Activated T-helper 9 cell treated with anti-CD3 and anti-CD28 coated beads, Interleukin-2, amount 50 U/mL, for 16 hours (primary cell): ENCODE measurements around the gene NUS1.
"Not testable (repeated sequence)": the region's sequence is repeated elsewhere in the genome, so short reads cannot be mapped to it uniquely, and the experiment has no call there.

ENCODE experiments used
- DNase-seq: peaks from one replicate; pipeline ENCODE4 v3.0.0-alpha.2; 2020; ENCODE audit warnings: low read depth

NUS1 gene

GRCh38 chr6:117674991-117675657 lies at the start of gene NUS1:
TSS of gene NUS1 (plus strand) at chr6:117675469. CDS start at chr6:117675671, 202 bp downstream.
- peak; percentile 97 for DNase-seq

DNA sequence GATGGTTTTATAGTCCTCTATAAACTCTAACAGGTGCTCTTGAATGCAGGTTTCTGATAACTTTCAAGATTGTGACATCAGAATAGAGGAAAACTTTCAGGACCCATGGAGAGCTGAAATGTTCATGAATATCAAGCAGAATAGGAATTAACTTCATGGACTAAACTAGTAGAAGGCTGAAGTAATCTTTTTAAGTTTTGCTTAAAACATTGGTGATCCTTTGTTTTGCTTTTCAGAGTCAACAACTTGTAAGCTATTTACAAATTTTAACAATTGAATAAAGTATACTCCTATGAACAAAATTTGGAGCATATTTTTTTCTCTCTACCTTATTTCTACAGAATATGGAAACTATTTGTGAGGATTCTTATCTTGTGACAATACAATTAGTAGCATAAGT lies 47.7 kb upstream of the NUS1 start:
- DNase-seq, result no peak

DNA sequence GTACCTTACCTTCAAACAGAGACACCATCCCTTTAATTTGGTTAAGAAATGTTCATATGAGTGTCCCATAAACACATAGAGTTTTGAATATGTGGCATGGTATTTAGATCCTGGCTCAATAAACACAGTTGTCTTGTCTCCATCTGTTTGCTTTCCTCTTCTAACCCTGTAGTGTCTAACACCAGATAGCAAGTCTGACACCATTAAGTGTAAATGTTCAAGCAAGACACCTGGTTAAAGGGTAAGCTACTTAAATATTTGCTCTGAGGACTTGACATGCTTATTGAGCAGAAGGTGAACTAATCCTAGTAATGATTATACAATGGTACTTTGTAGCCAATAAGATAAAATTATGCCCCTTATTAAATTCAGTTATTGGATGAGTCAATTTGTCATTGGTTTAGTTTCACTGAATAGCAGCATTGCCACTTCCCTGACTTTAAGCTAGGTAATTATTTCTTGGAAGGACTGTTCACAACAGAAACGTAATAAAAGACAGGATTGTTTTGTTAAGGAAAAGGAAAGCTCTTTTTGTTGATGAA lies 46.1 kb upstream of the NUS1 start:
- no peak for DNase-seq

GRCh38 chr6:117637770-117638169 lies 37.5 kb upstream of the NUS1 start:
- no peak for DNase-seq

DNA sequence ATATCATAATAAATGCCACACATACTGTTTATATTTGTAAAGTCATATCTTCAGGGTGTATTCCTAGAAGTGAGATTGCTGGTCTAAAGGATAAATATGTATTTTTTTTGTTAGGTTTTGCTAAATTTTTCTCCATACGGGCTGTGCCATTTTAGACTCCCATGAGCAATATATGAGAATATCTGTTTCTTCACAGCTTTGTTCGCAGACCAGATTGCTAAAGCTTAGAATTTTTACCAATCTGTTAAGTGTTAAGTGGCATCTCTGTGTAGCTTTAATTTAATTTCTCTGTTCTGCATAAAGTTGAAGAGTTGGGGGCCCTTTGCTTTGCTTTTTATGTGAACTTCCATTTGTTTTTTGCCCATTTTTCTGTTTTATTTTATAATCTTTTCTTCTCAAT lies 32.3 kb upstream of the NUS1 start:
- no peak for DNase-seq

DNA sequence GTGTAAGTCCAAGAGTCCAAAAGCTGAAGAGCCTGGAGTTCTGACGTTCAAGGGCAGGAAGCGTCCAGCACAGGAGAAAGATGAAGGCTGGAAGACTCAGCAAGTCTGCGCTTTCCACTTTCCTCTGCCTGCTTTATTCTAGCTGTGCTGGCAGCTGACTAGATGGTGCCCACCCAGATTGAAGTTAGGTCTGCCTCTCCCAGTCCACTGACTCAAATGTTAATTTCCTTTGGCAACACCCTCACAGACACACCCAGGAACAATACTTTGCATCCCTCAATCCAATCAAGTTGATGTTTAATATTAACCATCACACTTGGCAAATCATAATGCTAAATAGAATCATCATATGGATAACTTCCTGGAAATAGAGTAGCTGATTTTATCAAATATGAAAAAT lies 23.3 kb upstream of the NUS1 start:
- not testable (repeated sequence) for DNase-seq

DNA sequence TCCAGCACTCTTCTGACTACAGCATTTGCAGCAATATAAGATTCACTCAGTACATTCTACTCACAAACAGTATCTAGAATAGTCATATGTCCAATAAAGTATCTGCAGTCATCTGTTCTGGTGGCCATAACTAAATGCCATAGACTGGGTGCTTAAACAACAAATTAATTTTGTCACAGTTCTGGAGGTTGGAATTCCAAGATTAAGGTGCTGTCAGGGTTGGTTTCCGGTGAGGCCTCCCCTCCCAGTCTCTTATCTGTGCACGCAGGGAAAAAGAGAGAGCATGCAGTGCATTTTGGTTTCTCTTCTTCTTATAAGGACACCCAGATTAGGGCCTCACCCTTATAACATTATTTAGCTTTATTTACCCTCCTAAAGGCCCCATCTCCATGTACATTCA lies 21.3 kb upstream of the NUS1 start:
- no peak for DNase-seq

DNA sequence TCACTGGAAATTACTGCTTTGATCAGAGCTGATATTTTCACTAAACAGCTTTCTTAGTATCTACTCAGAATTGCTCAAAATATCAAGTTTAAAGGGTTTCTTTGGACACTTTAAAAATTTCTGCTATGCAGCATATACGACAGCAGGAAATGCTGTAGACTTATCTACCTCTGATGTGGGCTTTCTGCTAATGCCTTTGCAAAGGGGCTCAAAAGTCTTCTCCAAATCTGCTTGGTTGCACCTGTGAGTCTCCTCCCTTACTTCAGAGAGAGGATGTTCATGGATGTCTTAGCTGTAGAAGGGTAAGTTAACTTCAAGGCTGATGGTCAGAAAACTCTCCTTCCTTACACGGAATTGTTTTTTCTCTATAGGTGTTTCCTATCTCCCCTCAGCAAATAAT lies 19.9 kb upstream of the NUS1 start:
- no peak for DNase-seq

DNA sequence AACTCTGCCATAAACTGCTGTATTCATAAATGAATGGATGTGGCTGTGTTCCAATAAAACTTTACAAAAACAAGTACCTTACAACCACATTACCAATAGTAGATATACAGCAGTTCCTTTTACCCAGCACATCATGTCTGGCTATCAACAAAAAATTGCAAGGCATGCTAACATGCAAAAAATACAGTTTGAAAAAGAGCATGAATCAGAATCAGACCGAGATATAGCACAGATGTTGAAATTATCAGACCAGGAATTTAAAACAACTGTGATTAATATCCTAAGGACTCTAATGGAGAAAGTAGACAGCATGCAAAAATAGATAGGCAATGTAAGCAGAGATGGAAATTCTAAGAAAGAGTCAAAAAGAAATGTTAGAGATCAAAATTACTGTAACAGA lies 8.4 kb upstream of the NUS1 start:
- DNase-seq, result no peak

GRCh38 chr6:117668736-117669135 lies 6.5 kb upstream of the NUS1 start:
- no peak for DNase-seq

DNA sequence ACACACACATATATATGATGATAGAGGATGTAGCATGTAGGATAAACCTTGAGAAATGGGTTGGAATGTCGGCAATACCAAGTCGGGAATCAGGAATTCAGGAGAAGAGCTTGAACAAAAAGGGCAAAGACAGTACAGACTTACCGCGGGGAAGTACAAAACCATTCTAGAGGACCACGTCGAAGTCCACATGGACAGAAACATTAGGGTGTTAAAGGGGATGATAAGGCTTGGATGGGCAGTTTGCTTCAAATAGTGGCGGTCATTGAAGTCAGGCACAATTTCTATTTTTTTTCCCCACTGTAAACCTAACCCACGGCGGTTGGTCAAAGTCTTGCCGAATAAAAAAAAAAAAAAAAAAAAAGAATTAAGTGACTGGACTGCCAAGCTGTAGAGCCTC lies 766 bp upstream of the NUS1 start:
- no peak for DNase-seq

GRCh38 chr6:117675658-117676301 lies 511 bp downstream of the NUS1 start:
- not testable (repeated sequence) for DNase-seq

DNA sequence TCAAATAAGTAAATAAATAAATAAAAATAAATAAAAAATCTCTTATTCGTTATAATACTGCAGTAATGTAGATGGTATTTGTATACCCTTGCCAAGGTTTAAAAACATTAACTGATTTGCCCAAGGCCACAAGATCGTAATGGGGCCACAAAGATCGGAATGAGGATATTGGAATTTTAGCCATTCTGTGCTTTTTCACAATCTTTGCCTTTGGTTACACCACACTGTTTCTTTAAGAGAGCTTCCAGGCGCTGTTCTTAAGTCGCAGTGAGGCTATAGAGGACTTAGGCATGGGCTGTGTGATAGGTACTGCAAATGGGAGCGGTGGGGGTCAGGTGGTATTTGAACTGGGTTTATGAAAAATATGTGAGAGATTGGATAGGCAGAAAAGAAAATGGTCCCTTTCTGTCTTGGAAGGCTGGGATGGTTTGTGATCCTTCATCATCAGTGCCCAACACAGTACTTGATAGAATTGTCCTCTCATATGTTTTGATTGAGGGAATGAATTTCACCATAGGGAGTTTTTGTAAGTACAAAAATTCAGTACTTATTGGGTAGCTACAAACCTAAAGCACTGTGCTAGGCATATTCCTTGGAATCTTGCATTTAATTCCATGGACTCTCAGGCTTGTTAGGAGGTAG lies 1.4 kb downstream of the NUS1 start:
- no peak for DNase-seq

DNA sequence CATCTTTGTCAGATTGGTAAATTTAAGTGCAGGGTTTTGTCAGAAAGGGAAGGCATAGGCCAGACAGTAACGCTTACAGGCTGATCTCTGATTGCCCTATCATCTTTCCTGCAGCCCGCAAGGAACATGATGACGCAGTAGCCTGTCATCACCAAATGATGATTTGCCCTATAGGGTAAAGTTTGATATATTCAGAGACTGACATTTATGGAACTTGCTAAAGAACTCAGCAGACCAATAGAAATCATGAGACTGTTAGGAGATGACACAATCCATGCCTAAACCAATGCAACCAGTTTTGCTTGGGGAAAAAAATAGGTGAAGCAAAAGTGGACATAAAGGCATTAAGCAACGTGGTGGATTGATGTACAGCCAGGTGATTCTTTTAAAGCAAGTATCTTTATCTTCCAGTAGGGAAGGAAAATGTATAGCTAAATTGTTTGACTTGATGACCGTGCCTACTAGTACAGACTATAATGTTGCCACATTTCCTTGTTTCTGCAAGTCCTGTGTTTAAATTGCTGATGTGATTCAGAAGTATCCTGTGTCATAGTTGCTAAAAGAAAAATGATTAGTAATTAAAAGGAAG lies 2.4 kb downstream of the NUS1 start:
- DNase-seq, result no peak

- DNase-seq, result no peak
Measured at GRCh38 chr6:117681162-117681741, 6.0 kb downstream of the NUS1 start.

DNA sequence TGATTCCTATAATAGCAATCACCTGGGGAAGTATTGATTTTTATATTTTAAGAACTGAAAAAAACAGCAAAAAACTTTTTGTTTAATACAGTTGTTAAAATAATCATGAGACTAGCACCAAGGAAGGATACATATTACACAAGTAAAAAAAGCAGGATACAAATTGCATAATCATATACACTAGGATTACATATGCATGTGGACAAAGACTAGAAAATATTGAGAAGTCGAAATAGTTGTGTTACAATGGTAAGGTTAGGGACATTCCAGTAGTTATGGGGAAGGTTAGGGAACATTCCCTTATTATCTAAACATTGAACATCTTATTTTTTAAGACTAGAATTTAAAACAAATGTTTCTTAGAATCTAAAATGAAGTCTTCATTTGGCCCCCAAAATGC lies 9.5 kb downstream of the NUS1 start:
- no peak for DNase-seq

- no peak for DNase-seq
Measured at GRCh38 chr6:117685359-117685758, 10.1 kb downstream of the NUS1 start.

DNA sequence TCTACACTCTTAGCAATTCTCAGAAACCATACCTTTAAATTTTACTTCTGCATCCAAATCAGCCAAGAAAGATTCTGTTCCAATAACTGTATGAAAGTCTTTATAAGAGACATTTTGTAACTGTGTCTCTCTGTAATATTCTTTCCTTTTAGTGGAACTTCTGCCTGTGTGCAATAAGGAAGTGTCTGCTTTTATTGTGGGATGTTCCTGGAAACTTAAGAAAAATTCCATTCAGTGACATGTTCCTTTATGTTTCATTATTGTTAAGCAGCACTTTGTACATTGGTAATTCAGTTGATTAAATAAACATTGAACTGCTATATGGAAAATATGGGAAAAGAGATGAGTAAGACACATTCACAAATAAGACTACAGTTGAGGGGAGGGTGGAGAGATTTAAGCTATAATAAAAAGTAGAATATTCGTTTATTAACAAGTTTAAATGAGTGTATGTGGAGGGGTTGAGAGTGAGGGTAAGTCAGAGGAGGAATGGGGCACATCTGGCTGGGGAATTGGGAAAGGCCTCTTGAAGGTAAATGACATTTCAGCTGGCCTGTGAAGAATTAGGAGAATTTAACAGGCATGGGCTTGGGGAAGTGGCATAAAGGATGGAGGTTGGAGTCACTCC lies 11.9 kb downstream of the NUS1 start:
- DNase-seq, result no peak

DNA sequence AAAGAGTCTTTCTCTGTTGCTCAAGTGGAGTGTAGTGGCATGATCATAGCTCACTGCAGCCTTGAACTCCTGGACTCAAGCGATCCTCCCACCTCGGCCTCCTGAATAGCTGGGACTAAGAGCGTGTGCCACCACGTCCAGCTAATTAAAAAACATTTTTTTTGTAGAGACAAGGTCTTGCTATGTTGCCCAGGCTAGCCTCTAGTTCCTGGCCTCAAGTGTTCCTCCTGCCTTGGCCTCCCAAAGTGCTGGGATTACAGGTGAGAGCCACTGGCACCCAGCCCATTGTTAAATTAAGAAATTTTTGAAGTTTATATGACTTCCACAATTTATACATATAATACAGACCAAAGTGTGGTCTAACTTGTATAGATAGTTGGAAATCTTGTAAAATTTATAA lies 14.3 kb downstream of the NUS1 start:
- DNase-seq, result not testable (repeated sequence)

GRCh38 chr6:117706504-117706903 lies 31.2 kb downstream of the NUS1 start:
- DNase-seq, result no peak

DNA sequence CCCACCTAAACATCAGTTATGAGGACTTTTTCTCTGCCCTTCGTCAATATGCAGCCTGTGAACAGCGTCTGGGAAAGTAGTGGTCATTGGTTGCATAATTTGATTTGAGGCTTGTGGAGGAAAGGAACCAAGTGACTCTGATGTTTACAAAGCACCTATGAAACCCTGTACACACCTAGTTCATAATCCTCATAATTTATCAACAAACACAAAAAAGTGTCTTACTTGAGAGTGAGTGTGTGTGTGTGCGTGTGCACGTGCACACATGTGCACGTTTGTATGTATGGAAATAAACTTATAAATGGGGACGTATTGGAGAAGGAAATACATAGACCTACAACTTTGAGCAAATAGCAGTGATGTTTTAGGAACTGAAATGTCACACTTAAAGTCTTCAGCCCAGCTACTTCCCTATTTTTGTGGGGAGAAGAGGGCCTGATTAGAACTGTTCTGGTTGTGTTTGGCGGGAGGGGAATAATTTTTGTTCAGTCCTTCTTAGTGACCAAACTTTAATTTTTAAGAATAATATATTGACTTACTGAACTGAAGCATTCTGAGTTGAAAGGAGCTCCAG lies 31.8 kb downstream of the NUS1 start:
- DNase-seq, result not testable (repeated sequence)

GRCh38 chr6:117711369-117711768 lies 36.1 kb downstream of the NUS1 start:
- DNase-seq, result no peak
